LNCaP clone FGC (cell line): ENCODE data around the gene TBX4.
"Not testable (repeated sequence)": the region's sequence is repeated elsewhere in the genome, so short reads cannot be mapped to it uniquely, and the experiment has no call there.

Experiments
- DNase-seq: peaks from one replicate; pipeline ENCODE4 v3.0.0-alpha.2; 2011; ENCODE audit warnings: low read depth
- H3K4me3 ChIP-seq: 2 replicates; pipeline ENCODE4 v1.5.1; 2011; ENCODE audit warnings: mild to moderate bottlenecking, low read depth, low read length, control low read depth
- TF ChIP-seq, protein P1 (sequence below): IDR thresholded peaks from 2 replicates; pipeline ENCODE4 v1.5.1; 2012; ENCODE audit warnings: mild to moderate bottlenecking; ENCODE audit not compliant: control insufficient read depth, insufficient read depth; ENCODE audit errors: extremely low read depth

Gene TBX4

DNA sequence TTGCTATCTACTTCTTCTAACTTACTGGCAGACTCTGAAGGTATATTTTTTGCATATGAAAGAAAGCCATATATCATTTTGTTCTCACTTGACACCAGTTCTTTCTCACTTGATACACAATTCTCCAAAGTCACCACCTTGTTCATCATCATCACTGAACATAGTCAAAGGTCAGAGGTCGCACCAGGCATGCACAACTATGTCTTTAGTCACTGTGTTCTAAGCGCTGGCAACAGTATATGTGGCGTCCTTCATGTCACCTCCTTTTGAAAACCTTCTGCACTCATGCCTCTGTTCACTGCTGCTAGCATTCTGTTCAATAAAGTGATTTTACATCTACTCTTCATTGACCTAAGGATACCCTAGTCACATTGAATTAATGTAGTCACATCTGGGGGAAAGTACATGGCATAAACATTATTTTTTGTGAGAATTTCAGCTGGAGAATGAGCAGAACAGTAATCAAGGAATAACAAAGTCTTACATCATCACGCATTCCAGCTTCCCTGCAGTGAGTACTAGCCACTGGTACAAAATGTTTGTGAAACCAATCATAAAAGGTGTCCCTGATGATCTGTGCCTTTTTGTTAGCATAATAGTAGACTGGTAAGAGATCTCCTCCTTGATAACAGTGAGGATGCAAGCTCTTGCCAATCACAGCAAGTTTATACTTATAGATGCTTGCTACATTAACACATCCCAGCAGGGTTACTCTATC, 20.5 kb upstream of the TBX4 start:
- H3K4me3 ChIP-seq: no peak overlapping the region
- peak; percentile 97 for DNase-seq
- TF ChIP-seq, protein P1, sequence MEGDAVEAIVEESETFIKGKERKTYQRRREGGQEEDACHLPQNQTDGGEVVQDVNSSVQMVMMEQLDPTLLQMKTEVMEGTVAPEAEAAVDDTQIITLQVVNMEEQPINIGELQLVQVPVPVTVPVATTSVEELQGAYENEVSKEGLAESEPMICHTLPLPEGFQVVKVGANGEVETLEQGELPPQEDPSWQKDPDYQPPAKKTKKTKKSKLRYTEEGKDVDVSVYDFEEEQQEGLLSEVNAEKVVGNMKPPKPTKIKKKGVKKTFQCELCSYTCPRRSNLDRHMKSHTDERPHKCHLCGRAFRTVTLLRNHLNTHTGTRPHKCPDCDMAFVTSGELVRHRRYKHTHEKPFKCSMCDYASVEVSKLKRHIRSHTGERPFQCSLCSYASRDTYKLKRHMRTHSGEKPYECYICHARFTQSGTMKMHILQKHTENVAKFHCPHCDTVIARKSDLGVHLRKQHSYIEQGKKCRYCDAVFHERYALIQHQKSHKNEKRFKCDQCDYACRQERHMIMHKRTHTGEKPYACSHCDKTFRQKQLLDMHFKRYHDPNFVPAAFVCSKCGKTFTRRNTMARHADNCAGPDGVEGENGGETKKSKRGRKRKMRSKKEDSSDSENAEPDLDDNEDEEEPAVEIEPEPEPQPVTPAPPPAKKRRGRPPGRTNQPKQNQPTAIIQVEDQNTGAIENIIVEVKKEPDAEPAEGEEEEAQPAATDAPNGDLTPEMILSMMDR: no peak

GRCh38 chr17:61436273-61436672, 15.9 kb upstream of the TBX4 start:
- no peak overlapping the region for H3K4me3 ChIP-seq
- TF ChIP-seq, protein P1: no peak
- DNase-seq: no peak

DNA sequence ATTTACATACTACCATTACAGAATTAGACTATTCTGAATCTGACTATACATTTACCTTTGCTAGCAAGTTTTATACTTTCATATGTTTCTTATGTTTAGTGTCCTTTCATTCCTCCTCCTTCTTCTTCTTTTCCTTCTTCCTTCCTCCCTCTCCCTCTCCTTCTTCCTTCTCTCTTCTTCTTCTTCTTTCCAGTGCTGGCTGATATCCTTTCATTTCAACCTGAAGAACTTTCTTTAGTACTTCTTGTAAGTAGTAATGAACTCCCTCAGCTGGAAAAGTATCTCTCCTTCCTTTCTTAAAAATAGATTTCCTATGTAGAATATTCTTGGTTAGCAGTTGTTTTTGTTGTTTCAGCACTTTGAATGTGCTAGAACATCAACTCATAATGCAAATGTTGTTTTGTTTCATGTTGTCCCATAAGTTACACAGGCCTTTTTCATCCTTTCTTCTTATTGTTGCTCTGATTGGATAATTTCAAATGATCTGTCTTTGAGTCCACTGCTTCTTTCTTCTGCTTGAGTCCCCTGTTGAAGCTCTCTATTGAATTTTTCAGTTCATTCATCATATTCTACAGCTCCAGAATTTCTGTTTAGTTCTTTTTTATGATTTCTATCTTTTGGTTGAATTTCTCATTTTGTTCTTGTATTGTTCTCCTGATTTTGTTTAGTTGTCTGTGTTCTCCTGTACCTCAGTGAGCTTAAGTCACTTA, 15.1 kb upstream of the TBX4 start:
- H3K4me3 ChIP-seq: no peak overlapping the region
- DNase-seq: no peak
- TF ChIP-seq, protein P1: no peak

GRCh38 chr17:61440697-61441096, 11.5 kb upstream of the TBX4 start:
- TF ChIP-seq, protein P1: no peak
- DNase-seq: no peak
- H3K4me3 ChIP-seq: no peak overlapping the region

GRCh38 chr17:61441507-61441906, 10.7 kb upstream of the TBX4 start:
- H3K4me3 ChIP-seq, DNase-seq: not testable (repeated sequence)

DNA sequence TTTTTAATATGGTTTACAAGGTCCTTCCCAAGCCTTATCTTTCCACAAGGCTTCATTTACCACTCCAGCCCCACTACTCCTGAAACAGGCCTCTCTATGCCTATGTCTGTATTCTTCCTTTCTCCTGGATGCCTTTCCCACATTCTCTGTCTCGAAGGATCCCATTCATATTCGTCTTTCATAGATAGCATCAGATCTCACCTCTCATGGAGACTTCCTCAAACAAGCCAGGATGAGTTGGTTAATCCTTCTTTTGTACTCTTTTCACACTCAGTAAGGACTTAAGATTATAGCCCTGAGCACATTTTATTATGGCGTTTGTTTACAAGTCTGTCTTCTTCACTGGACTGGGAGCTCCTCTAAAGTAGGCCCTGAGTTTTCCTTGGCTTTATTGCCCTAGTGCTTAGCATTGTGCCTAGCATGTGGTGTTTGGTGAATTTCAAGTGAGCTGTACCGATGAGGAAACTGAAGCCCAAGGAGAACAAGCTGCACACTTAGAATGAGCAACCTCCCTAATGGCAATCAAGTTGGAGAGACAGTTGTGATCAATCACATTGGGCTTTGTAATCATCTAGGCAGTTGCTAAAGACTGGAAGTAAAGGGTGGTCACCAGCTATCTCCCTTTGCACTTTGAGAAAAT, 10.0 kb upstream of the TBX4 start:
- TF ChIP-seq, protein P1: no peak
- no peak for DNase-seq
- no peak overlapping the region for H3K4me3 ChIP-seq

DNA sequence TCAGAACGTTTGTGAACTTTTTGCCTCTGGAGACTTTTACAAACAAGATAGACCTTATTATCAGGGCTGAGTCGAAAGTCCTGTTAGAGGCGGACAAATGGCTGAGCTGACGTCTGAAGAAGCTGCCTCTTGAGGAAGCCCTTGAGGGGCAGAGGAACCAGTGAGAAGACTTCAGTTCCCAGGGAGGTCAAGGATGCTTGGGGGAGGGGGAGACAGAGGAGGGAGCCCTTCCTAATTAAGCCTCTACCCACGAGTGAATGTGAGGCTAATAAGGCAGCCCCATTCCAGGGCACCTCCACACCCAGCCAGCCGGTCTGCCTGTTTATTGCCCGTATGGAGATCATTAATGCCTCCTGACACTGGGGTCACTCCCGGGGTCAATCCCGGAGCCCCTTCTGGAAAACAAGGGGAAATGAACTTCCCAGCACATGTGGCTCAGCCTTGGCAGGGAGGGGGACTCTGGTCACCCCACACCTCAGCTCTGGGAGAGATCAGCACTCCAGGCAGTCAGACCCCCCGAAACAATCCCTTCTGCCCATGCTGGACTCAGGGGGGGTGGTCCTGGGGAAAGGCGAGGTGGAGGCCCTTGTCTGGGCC, 9.2 kb upstream of the TBX4 start:
- TF ChIP-seq, protein P1: no peak
- H3K4me3 ChIP-seq: no peak overlapping the region
- DNase-seq: no peak
